Skin epidermis (tissue), 12 donors: ENCODE data around the gene C18orf32.

ENCODE experiments used
- H3K27ac ChIP-seq, 21 experiments: fragments of 200-600 bp; sonication (generic) in 11 of 21; one replicate each; pipeline ENCODE4 v1.5.0; 2020; ENCODE audit warnings: mild to moderate bottlenecking in 3 of 21, inconsistent platforms in 2 of 21, moderate library complexity in 2 of 21
- H3K4me3 ChIP-seq, 7 experiments: fragments of 200-600 bp; sonication (generic) in 2 of 7; one replicate each; pipeline ENCODE4 v1.5.0; 2020; ENCODE audit warnings: inconsistent platforms in 2 of 7, mild to moderate bottlenecking in 2 of 7, moderate library complexity in 1 of 7

The C18orf32 gene

GRCh38 chr18:49435170-49435569 lies 51.9 kb downstream of the C18orf32 start:
- Histone ChIP-seq H3K27ac (no peak overlapping the region), H3K4me3 (no peak overlapping the region)

GRCh38 chr18:49432602-49433001 lies 54.4 kb downstream of the C18orf32 start:
- H3K27ac ChIP-seq: no peak overlapping the region
- no peak overlapping the region for H3K4me3 ChIP-seq

DNA sequence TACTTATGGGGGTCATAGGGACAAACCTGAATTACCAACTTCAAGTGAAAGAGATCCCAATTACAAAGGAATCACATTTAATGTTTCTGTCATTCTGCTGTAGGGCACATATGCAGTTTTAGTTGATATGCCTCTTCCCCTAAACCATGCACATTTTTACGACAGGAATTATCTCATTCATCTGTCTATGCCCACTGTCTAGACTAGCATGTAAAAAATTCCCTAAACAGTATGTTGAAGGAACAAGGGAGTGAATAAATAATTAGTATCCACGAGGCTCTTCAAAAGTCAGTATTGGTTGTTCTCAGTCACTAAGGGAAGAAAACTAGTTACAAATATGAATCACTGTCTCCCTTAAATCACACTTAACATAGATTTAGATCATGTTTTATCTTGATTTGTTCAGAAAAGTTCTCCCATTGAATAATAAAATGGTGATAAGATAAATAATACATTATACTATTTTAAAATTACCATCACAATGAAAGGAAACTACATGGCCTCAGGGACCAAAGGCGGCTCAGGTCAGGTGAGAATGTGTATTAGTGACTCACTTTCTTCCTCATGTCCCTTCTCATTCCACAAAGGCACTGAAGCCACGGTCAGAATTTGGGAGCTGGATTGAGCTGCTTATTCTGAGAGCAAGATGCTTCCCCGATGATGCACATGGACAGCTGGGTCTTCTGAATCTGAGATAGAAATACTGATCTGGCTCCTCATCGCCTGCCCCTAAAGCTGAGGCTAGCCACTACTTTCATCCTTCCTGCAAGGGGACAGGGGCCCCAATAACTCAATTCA lies 55.7 kb downstream of the C18orf32 start:
- H3K27ac ChIP-seq: no peak overlapping the region
- no peak overlapping the region for H3K4me3 ChIP-seq
